ENCODE data around the gene SERPINI2.

SERPINI2 gene, protein sequence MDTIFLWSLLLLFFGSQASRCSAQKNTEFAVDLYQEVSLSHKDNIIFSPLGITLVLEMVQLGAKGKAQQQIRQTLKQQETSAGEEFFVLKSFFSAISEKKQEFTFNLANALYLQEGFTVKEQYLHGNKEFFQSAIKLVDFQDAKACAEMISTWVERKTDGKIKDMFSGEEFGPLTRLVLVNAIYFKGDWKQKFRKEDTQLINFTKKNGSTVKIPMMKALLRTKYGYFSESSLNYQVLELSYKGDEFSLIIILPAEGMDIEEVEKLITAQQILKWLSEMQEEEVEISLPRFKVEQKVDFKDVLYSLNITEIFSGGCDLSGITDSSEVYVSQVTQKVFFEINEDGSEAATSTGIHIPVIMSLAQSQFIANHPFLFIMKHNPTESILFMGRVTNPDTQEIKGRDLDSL

DNA sequence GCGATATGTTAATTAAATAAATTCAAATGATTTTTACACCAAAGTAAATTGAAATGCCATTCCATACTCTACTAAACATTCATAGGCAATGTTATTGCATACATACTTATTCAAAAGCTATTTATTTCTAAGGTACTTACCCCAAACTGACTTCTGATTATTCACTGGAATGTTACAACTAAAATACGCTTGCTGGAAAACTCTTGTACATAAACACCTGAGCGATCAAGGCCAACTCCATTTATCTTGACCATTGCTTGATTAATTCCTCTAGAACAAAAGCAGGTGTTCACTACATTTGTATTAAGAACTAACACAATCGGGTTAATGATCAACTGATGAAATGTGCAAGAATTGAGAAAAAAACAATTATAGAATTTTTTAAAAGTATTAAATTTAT lies at the start of gene SERPINI2:
TSS of gene SERPINI2 (minus strand) at position 180 of the 400 bp plus-strand sequence. CDS start 2,208 bp downstream, outside the sequence.
- DNase-seq = no peak

DNA sequence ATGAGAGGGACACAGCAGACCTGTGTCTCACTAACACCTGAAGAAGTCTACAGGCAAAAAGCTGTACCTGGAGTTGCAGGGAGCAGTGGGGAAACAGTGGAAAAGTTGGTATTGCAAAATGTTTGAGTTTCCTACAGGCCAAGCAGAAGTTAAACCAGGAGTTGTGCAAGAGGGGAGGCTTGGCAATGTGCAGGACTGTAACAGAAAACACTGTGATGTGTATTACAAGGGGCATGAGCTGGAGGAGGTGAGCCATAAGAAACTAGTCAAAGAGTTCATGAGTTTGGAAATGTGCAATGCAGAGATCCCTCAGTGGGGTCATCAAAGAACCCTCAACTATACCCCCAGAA lies 47.1 kb upstream of the SERPINI2 start:
- DNase-seq = no peak

DNA sequence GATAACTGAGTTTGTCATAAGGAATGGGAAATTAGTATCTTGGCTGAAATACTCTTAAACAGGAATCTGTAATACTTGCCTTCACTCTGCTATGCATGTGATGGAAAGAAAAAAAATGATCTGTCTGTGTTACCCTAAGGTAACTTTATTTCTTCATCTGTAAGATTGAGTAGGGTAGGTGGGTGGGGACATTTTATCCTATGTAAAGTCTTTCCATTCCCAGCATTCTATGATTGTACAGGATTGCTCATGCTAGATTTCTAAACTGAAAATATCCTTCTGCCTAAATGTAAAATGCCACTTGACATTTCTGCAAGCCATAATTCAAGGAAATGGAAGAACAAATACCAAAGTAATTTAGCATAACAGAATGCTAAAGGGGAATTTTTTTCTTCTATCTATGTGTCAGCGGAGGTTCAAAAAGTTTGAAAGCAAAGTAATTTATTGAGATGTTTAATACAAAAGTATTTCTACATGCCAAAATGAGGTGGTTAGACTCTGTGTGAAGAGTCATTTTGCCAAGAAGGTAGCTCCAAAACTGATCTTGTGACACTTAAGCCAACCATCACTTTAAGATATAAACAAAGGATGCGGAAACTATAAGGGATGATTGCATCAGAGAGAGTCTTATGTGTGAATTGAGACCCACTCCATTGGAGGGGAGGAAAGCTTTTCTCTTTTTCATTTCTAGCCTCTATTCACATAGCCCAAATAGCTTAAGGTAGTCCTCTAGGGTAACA lies 46.6 kb upstream of the SERPINI2 start:
- DNase-seq = no peak

DNA sequence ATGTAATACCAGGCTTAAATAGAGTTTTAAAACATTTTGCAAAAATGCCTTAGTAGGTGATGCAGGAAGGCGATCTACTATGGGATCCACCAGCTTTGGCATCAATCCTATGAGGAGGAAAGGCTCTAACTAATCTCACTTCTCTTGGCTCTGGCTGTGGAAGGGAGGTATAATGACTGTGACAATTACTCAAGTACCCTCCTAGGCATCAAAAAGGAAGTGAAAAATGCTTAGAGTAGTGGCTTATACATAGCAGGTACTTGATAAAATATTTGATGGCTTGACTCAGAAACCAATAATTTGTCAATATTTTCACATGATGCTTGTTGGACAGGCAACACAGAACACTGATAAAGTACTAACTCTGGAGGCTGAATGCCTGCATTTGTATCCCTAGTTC lies 34.1 kb upstream of the SERPINI2 start:
- DNase-seq = no peak

DNA sequence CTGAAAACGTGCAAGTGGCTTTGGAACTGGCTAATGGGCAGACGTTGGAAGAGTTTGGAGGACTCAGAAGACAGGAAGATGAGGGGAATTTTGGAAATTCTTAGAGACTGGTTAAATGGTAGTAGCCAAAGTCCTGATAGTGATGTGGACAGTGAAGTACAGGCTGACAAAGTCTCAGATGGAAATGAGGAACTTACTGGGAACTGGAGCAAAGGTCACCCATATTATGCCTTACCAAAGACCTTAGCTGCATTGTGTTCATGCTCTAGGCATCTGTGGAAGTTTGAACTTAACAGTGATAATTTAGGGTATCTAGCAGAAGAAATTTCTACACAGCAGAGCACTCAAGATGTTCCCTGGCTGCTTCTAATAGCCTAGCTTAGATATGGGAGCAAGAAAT lies 28.6 kb upstream of the SERPINI2 start:
- no peak for DNase-seq

DNA sequence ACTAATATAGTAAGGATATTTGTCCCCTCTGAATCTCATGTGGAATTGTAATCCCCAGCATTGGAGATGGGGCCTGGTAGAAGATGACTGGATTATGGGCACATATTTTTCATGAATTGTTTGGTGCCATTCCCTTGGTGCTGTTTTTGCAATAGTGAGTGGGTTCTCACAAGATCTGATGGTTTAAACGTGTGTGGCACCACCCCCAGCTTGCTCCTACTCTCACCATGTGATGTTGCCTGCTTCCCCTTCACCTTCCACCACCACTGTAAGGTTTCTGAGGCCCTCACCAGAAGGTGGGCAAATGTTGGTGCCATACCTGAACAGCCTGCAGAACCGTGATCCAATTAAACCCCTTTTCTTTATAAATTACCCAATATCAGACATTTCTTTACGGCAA lies 28.1 kb upstream of the SERPINI2 start:
- DNase-seq = no peak

DNA sequence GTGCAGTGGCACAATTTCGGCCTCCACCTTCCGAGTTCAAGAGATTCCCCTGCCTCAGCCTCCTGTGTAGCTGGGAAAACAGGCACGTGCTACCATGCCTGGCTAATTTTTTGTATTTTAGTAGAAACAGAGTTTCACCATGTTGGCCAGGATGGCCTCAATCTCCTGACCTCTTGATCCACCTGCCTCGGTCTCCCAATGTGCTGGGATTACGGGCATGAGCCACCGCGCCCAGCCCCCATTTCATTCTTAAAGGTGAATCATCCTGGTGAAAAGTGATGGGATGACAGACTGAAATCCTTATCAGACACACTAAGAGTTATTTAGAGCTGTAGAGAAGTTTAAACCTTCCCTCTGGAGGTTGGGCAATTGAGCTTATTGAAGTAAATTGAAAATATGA lies 24.1 kb upstream of the SERPINI2 start:
- no peak for DNase-seq

DNA sequence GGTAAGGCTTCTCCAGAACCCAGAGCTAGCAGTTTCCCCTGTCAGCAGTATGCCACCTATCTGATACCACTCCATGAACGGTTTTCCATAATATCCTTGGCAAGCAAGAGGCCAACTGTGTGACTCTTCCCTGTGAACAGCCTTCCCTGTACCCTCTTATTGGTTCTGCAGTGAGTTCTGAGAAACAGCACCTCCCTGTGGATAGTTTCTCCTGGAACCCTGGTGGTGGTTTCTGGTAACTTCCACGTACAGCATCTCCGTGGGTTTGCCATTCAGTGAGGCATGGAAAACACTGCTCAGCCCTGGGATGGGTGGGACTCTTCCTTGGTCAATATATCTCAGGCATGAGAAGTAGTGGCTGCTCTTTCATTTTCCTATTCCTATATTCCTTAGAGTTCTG lies 19.4 kb upstream of the SERPINI2 start:
- no peak for DNase-seq

DNA sequence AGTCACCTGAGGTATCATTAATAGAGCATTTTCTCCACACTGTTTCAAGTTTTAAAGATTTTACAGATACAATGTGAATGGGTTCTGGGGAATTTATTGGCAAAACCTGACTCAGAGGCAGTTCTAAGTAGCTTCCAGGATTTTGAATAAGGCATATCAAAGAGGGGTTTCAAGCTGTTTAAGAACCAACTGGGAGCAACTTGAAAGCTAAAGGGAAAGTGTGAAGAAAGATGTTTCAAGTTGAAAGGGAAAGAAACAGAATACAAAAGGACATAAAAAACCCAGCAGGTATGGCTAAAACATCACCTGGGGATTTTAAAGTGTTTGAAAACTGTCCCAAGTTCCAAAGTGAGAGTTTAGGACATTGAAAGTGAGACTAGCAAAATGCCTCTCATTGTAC lies 17.8 kb upstream of the SERPINI2 start:
- DNase-seq = no peak

DNA sequence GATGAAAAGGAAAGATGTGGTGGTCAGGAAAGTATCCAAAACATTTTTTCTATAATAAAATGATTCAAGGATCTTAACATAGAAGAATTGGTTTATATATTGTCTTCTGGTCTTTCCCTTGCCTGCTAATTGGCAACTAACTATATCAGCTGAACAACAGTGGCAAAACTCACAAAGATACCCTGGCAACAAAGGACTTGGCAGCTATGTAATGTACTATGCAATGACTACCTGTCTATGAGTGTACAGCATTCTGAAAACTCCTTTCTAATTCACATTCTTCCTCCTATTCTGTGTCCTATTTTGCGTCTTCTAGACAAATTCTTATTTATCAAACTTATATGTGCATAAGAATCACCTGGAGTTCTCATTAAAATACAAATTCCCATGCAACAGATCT lies 15.7 kb upstream of the SERPINI2 start:
- no peak for DNase-seq

DNA sequence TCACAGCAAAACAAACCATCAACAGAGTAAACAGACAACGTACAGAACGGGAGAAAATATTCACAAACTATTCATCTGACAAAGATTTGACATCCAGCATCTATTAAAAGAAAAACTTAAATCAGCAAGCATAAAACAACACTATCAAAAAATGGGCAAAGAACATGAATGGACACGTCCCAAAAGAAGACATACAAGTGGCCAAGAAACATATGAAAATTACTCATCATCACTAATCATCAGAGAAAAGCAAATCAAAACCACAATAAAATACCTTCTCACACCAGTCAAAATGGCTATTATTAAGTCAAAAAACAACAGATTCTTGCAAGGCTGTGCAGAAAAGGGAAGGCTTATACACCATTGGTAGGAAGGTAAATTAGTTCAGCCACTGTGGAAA lies 13.7 kb upstream of the SERPINI2 start:
- no peak for DNase-seq

DNA sequence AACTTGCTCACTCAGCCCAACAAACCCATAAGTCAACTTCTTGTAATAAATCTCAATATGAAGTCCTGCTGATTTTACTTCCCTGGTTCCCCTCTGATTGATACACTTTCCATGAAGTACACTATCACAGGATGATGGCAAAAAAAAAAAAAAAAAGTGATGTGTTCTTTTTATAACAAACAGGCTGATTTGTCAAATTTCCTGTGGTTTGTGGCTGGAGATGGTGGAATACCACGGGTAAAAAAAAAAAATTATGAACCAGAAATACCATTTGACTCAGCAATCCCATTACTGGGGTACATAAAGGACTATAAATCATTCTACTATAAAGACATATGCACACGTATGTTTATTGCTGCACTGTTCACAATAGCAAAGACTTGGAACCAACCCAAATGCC lies 10.7 kb upstream of the SERPINI2 start:
- no peak for DNase-seq

DNA sequence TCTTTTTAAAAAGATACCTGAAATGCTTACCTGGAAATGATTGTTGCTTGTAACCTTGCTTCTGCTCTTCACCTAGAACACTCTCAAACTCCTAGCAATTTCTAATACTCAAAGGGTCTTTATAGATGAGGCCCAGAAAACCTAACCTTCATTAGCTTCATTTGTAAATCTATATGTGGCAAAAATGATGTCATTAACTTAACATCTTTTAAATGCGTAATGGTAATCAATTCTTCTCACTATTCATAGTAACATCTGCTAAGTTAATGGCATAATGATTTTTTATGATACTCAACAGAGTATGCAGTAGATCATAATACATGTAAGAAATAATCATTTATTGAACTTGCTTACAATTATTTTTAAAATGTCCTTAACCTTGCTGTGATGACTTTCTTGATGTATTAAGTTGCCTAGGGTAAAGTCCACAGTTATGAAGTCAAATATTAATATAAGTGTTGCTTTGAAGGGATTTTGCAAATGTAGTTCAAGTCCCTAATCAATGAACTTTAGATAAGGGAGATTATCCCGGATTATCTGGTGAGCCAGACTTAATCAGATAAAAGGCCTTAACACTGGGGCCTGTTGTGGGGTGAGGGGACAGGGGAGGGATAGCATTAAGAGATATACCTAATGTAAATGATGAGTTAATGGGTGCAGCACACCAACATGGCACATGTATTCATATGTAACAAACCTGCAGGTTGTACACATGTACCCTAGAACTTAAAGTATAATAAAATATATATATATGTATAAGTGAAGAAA lies 10.1 kb upstream of the SERPINI2 start:
- DNase-seq = no peak

DNA sequence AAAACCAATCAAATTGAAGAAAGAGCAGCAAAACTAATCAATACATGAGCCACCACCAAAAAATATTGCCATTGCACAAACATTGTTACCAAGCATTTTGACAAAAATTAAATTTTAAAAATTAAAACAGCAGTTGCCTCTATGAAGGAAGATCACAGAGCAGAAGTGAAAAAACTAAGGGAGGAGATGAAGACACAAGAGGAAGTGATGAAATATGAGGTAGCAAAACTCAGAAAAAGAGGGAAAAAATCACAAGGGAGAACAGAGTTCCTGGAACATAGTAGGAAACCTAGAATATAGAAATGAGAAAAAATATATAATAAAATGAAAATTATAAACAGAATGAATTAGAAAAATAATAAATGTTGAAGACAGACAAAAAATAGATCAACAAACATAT lies 7.3 kb upstream of the SERPINI2 start:
- DNase-seq = no peak

DNA sequence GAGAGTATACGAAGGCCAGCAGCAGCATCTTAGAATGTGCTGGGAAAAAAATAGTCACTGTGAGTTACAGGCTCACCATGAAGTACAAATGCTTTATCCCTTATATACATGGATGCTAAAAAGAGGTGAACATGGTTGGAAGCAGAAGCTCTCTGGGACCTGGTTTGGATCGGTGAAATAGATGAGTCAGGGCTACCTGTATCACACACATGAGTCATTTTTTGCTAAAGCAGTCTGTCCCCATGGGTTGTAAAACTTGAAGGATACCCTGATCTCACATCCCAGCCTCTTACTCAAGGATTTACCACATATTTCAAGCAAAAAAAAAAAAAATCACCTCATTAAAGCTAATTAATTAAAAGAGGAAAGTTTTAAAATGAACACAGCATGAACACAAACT lies 6.9 kb upstream of the SERPINI2 start:
- no peak for DNase-seq

DNA sequence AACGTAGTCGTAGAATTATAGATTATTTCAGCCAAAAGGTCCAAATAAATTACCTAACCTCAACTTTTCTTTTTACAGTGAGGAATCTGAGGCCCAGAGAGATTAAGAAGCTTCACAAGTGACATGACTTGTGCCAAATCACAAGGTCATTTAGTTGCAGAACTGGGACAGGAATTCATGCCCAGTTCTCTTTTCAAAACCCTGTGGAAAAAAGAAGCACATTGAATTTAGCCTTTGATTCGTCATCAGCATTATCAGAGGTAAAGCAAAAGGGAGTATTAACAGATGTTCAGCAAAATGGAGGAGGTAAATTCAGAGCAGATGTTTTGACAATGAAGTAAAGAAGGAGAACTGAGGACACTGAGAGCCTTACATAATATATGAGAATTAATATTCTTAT lies 4.5 kb downstream of the SERPINI2 start:
- no peak for DNase-seq

DNA sequence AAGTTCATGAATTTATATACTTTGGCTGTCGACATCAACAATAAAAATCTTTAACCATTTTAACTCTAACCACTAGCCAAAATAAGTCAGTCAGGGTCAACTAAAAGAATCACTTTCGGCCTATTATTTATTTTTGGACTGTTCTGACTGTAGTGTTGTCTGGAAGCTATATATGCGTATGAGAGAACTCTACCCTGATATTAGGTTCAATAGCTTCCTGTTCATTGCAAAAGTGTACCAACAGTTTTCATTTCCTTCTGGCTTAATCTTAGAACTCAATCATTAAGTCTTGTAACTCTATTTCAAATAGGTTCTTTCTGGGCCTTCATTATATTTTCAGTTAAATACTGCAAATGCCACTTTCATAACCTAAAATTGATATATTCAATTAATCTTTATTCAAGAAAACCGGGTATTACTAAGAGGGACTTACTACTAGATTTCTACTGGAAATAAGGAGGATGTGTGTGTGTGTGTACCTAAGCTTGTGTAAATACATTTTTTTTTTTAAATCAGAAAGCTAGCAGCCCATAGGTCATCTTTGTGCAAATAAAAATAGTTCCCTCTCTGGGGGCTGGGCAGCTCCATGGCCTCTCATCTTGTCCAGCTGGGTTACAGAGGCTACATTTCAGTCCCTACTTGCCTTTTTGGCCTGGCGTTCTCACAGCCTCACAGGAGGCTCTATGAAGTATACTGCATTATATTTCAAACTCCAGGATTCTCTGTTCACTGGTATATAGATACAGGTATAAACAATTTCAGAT lies 5.8 kb downstream of the SERPINI2 start:
- DNase-seq = no peak

DNA sequence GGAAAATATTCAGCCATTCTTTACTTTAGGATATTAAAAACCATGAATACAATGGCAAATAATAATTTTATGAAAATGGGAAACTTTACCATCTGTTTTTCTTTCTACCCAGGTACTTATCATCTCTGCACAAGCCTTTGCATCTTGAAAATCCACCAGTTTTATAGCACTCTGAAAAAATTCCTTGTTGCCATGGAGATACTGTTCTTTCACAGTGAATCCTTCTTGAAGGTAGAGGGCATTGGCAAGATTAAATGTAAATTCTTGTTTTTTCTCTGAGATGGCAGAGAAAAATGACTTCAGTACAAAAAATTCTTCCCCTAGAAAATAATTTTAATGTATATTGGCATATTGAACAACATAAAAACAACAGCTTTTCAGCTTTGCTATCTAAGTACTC lies 6.9 kb downstream of the SERPINI2 start:
- DNase-seq = no peak

DNA sequence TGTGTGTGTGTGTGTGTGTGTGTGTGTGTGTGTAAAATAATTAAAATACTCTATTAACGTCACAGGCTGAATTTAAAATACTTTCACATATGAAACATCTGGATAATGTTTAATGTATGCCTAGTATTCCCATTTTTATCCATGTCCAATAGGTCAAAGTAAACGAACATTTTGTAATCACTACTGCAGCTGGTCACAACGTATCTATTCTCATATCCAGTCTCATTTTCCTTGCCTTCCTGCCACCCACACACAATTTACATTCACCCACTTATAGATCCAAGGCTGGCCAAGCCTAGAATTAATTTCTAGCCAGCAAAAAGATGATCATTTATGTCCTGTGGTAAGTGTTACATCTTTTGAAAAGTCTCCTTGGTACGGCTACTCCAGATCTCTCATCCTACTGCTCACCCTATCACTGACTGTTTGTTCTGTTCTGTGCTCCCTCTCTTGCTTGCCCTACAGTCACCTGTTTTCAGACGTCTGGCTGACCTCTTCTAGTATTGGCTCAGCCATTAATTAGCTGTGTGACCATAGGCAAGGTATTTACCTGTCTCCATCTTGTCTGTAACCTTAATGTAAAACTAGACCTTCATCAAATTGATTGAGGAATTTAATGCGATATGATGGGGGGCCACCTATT lies 17.6 kb downstream of the SERPINI2 start:
- no peak for DNase-seq

DNA sequence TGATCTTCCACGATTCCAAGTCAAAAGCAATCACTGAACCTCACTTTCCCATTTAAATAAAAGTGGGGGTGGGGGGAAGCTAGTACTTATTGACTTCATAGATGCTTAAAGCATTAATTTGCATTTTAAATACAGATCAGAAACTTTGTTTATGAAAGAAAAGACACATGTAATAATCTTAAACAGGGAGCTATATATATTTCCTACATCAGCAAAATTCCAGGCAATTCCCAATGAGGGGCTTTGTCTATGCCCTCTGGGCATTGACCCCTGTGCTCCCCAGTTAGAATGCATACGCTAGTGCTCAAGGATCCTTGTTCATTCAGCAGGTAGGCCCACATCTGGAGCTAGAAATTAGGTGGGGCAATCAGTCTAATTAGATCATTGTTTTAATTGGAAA lies 20.0 kb downstream of the SERPINI2 start:
- DNase-seq = no peak

DNA sequence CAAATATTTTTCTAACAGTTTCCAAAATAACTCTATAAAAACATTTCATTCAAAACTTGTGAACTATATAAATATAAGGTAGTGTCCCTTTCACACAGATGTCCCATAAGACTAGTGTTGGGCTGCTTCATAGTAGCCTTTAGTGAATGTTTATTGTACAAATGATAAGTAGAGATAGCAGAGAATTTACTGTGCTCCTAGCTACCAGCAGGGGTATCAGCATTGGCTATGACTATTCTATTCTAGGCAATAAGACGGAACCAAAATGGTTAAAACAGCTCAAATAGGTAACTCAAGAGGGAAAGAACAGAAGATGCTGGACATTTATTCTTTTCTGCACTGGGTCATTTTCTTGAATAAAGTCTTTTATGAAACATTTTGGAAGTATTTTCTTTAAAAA lies 22.6 kb downstream of the SERPINI2 start:
- DNase-seq = no peak

DNA sequence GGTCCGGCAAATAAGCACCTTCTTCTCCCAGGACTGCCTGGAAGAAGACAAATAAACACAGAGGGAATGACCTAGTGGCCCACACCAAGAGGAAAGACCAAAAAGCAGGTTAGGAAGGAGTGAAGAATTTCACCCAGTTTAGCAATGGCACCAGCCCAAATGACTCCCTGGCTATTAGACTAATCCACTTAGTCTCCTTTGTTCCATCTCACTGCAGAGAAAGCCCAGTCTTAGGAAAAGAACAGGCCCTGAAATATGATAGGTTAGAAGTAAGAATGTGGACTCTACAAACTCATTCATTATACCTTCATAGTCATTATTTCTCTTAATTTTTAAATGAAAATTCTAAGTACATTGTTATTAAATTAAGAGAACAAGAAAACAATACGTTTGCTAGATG lies 23.2 kb downstream of the SERPINI2 start:
- DNase-seq = no peak

DNA sequence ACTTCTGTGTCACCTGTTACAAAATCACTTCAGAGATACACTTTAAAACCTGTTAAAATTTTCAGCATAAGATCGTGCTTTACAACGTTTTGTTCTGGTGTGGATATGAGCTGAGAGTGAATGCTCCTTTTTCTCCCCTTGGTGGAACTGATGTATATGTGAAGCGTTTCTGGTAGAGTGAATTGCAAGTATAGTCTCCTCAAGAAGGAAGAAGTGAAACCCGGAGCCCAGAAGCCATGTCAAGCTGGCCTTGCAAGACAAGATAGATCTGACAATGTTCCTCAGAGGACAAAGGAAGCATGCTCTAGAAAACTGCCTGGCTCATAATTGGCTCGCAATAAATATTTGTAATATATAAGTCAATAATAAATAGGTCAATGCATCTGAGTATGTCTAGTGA lies 23.6 kb downstream of the SERPINI2 start:
- DNase-seq = no peak

All from stimulated activated CD4-positive, alpha-beta T cell treated with anti-CD3 and anti-CD28 coated beads, Interleukin-1b, Interleukin-23, amount 100 ng/mL, for 48 hours (primary cell).